22Rv1 (cell line): Measurements from ENCODE around the gene ALAS1.

Source experiments
- CTCF ChIP-seq: fragments of 450-650 bp; IDR thresholded peaks from 2 replicates; pipeline ENCODE4 v1.5.1; 2017; ENCODE audit warnings: mild to moderate bottlenecking
- ZFX ChIP-seq: fragments of 450-650 bp; IDR thresholded peaks from 2 replicates; pipeline ENCODE4 v1.6.1; 2017; ENCODE audit warnings: antibody characterized with exemption, borderline replicate concordance

GRCh38 chr3:52215351-52215750, 17.4 kb downstream of the ALAS1 start:
- TF ChIP-seq CTCF (no peak), ZFX (no peak)
